B cell (primary cell): ENCODE data around the gene ERN1. TPM values are rescaled to one million over a fixed set of nuclear protein-coding genes. Genes with fewer than 3 reads are reported as not detected.

Source experiments
- ATAC-seq: fragments of 200-7000 bp; cut with Tn5 transposase; one replicate; pipeline ENCODE4 v1.10.0; 2021; ENCODE audit warnings: low read depth, mild to moderate bottlenecking, moderate number of reproducible peaks, moderate library complexity
- CTCF ChIA-PET: fragments of 350-600 bp; sonication (Branson Sonifier 250); formaldehyde crosslinking; loops from one replicate; lab custom pipeline; 2021; ENCODE audit warnings: antibody characterized with exemption, inconsistent platforms; lab: Charles Lee
- POLR2A ChIA-PET: fragments of 350-600 bp; sonication (Branson Sonifier 250); formaldehyde crosslinking; loops from one replicate; lab custom pipeline; 2021; ENCODE audit warnings: antibody characterized with exemption; lab: Charles Lee
- DNase-seq: peaks from one replicate; pipeline ENCODE4 v3.0.0; 2013
- H2AFZ ChIP-seq: 2 replicates; pipeline ENCODE4 v1.6.1; 2012; ENCODE audit warnings: mild to moderate bottlenecking, low read depth, low read length; ENCODE audit not compliant: insufficient read depth, poor library complexity, severe bottlenecking
- H3K27ac ChIP-seq, 2 donors: 1 replicate in 1 of 2; 2 replicates in 1 of 2; pipeline ENCODE4 v1.5.1; 2012 to 2013; ENCODE audit warnings: low read length in 2 of 2, mild to moderate bottlenecking in 2 of 2, moderate library complexity in 1 of 2
- H3K27me3 ChIP-seq, 4 experiments: fragments of 200-600 bp in 1 of 4; sonication (generic) in 1 of 4; replicated peaks in 1 of 4; 1 replicate in 2 of 4; 2 replicates in 2 of 4; pipeline versions ENCODE4 v1.6.1 to v1.7.0; 2013 to 2016; ENCODE audit warnings: low read length in 3 of 4, mild to moderate bottlenecking in 2 of 4, mixed read lengths in 1 of 4, moderate library complexity in 1 of 4; ENCODE audit not compliant: insufficient read depth in 4 of 4, control insufficient read depth in 3 of 4; ENCODE audit errors: control extremely low read depth in 1 of 4
- H3K36me3 ChIP-seq, 2 experiments: replicated peaks in 1 of 2; 1 replicate in 1 of 2; 2 replicates in 1 of 2; pipeline versions ENCODE4 v1.6.1 to v1.7.1; 2013; ENCODE audit warnings: low read length in 1 of 2; ENCODE audit not compliant: insufficient read depth in 2 of 2, control insufficient read depth in 1 of 2; ENCODE audit errors: control extremely low read depth in 1 of 2, extremely low read depth in 1 of 2
- H3K4me1 ChIP-seq, 2 donors: fragments of 200-600 bp in 1 of 2; sonication (generic) in 1 of 2; 1 replicate in 1 of 2; 2 replicates in 1 of 2; pipeline versions ENCODE4 v1.5.1 to v1.6.1; 2013 to 2017; ENCODE audit warnings: low read length in 2 of 2; ENCODE audit not compliant: control insufficient read depth in 2 of 2, insufficient read depth in 2 of 2
- H3K4me2 ChIP-seq: replicated peaks from 2 replicates; pipeline ENCODE3; 2012; ENCODE audit warnings: mild to moderate bottlenecking, low read depth, low read length; ENCODE audit not compliant: poor library complexity, severe bottlenecking
- H3K4me3 ChIP-seq, 5 experiments: fragments of 200-600 bp in 1 of 5; sonication (generic) in 1 of 5; 1 replicate in 3 of 5; 2 replicates in 2 of 5; pipeline versions ENCODE4 v1.5.1 to v1.7.0; 2011 to 2016; ENCODE audit warnings: low read length in 4 of 5, mild to moderate bottlenecking in 4 of 5, low read depth in 2 of 5, control low read depth in 1 of 5, moderate library complexity in 1 of 5; ENCODE audit not compliant: insufficient read depth in 1 of 5; ENCODE audit errors: control extremely low read depth in 1 of 5, extremely low read depth in 1 of 5
- H3K79me2 ChIP-seq: fragments of 200-600 bp; sonication (generic); one replicate; pipeline ENCODE4 v1.6.0; 2016; ENCODE audit warnings: low read length; ENCODE audit not compliant: control insufficient read depth, insufficient read depth
- H3K9ac ChIP-seq: fragments of 200-600 bp; sonication (generic); 2 replicates; pipeline ENCODE4 v1.6.1; 2017; ENCODE audit warnings: mild to moderate bottlenecking, low read length, moderate library complexity
- H3K9me3 ChIP-seq, 3 donors: one replicate each; pipeline versions ENCODE4 v1.6.1 to v1.7.1; 2013; ENCODE audit warnings: low read length in 2 of 3; ENCODE audit not compliant: control insufficient read depth in 2 of 3, insufficient read depth in 1 of 3; ENCODE audit errors: control extremely low read depth in 1 of 3
- H4K20me1 ChIP-seq: 2 replicates; pipeline ENCODE4 v1.6.0; 2012; ENCODE audit warnings: mild to moderate bottlenecking, low read length; ENCODE audit not compliant: insufficient read depth, control insufficient read depth, poor library complexity, severe bottlenecking
- H3K27ac Mint-ChIP-seq: one replicate; pipeline ENCODE4 v1.8.0; 2021; ENCODE audit warnings: mixed read lengths
- H3K27me3 Mint-ChIP-seq: one replicate; pipeline ENCODE4 v1.8.0; 2021; ENCODE audit warnings: mixed read lengths
- H3K4me1 Mint-ChIP-seq: one replicate; pipeline ENCODE4 v1.8.0; 2021; ENCODE audit warnings: mixed read lengths
- H3K4me3 Mint-ChIP-seq: one replicate; pipeline ENCODE4 v1.8.0; 2021; ENCODE audit warnings: mixed read lengths
- H3K9me3 Mint-ChIP-seq: one replicate; pipeline ENCODE4 v1.8.0; 2022; ENCODE audit warnings: mixed read lengths; ENCODE audit not compliant: insufficient read depth
- CTCF ChIP-seq: fragments of 200-600 bp; IDR thresholded peaks from one replicate; pipeline ENCODE4 v1.8.0; 2022; ENCODE audit warnings: antibody characterized with exemption, mild to moderate bottlenecking
- EZH2 ChIP-seq: IDR thresholded peaks from 2 replicates; pipeline ENCODE4 v1.6.1; 2012; ENCODE audit warnings: borderline replicate concordance, low read depth, mild to moderate bottlenecking, moderate library complexity, low read length; ENCODE audit not compliant: insufficient read depth, poor library complexity, severe bottlenecking
- WGBS: methylation state at CpG from one replicate; pipeline ENCODE4 v1.1.5; 2013; ENCODE audit warnings: missing lambda C conversion rate; ENCODE audit not compliant: insufficient coverage; 5-methylcytosine and 5-hydroxymethylcytosine counted together
- intact Hi-C: fragments of 100-400 bp; cut with micrococcal nuclease; formaldehyde crosslinking; loops from one replicate; pipeline ENCODE4 v1.10.0; 2022
- polyA plus RNA-seq: library from polyadenylated mRNA; depleted of rRNA; stranded (reverse); fragments of >200 nt; gene quantifications from 2 replicates; pipeline ENCODE4 v1.2.3, GENCODE V29; 2012
- total RNA-seq, 2 donors: library from RNA; stranded (reverse); fragments of 120-200 nt in 1 of 2; gene quantifications; 1 replicate in 1 of 2; 2 replicates in 1 of 2; pipeline versions ENCODE4 v1.2.3 to v1.2.4, GENCODE V29; 2013 to 2022

ERN1 gene
- total and polyA plus RNA-seq, 2 donors (not counting 1 experiment from before 2014, with no cell fraction given) = 7.0 to 19.4 TPM

- no peaks in the 10 kb centered on the region for H4K20me1 ChIP-seq
- 75% methylated on average over 1 of the region's 3 CpGs for WGBS
- H3K36me3 ChIP-seq = no peaks in the 10 kb centered on the region
- Mint-ChIP-seq H3K27ac (no peak overlapping the region), H3K27me3 (no peaks in the 10 kb centered on the region), H3K4me1 (peaks cover 16% of the 10 kb centered on the region), H3K9me3 (no peaks in the 10 kb centered on the region), H3K4me3 (no peak overlapping the region)
- no peak for DNase-seq
- TF ChIP-seq EZH2 (no peak), CTCF (no peak)
- no peak for ATAC-seq
- H3K79me2 ChIP-seq = no peaks in the 10 kb centered on the region
- H3K27me3 ChIP-seq = no peaks in the 10 kb centered on the region
- no peak overlapping the region for H3K27ac ChIP-seq
- ChIA-PET POLR2A (no interaction called here), CTCF (interaction anchor here (1.0 to 2.1 kb wide), 3 partner anchors 17 to 53 kb away, joined by 3 to 8 read pairs (median 6); no protein-coding TSS in a partner anchor)
- no peaks in the 10 kb centered on the region for H3K9me3 ChIP-seq
- H3K4me2 ChIP-seq = no peak overlapping the region
- H3K4me1 ChIP-seq = peaks cover 17 to 21% of the 10 kb centered on the region in 2 donors
- no peak overlapping the region for H2AFZ ChIP-seq
- no peak overlapping the region for H3K4me3 ChIP-seq
- intact Hi-C loops = no loop called here
- no peak overlapping the region for H3K9ac ChIP-seq
Observed at GRCh38 chr17:64080174-64080618, 49.7 kb downstream of the ERN1 start.

GRCh38 chr17:64077379-64077778 lies 52.6 kb downstream of the ERN1 start:
- Histone ChIP-seq H3K4me1 (peaks cover 32 to 41% of the 10 kb centered on the region in 2 donors), H3K4me3 (no peak overlapping the region), H2AFZ (no peak overlapping the region), H3K9ac (no peak overlapping the region), H3K27ac (no peak overlapping the region), H3K4me2 (no peak overlapping the region), H3K27me3 (no peaks in the 10 kb centered on the region), H3K79me2 (no peaks in the 10 kb centered on the region), H4K20me1 (no peaks in the 10 kb centered on the region), H3K9me3 (no peaks in the 10 kb centered on the region), H3K36me3 (no peaks in the 10 kb centered on the region)
- DNase-seq (no peak), ATAC-seq (no peak)
- Mint-ChIP-seq H3K9me3 (no peaks in the 10 kb centered on the region), H3K27me3 (no peaks in the 10 kb centered on the region), H3K27ac (no peak overlapping the region), H3K4me1 (peaks cover 37% of the 10 kb centered on the region), H3K4me3 (no peak overlapping the region)
- WGBS = 94% methylated on average over 8 of the region's 11 CpGs
- TF ChIP-seq EZH2 (no peak), CTCF (no peak)
- ChIA-PET POLR2A (no interaction called here), CTCF (interaction anchor here (1.6 kb wide), 1 partner anchor 48 kb away, joined by 5 read pairs; no protein-coding TSS in a partner anchor)
- intact Hi-C loops = no loop called here
